Endothelial cell of umbilical vein (primary cell): Measurements from ENCODE around the gene TENM4. TPM values are rescaled to one million over a fixed set of nuclear protein-coding genes. Genes with fewer than 3 reads are reported as not detected.

Experiments
- BruUV-seq: library from RNA; stranded (reverse); fragments of 400-500 nt; replicated peaks from 2 replicates; lab custom pipeline; 2021; lab: Mats Ljungman, UMichigan
- CTCF ChIA-PET: fragments of 300-600, 350-600 bp; sonication (Branson Sonifier 250); formaldehyde crosslinking; loops from one replicate; lab custom pipeline; 2021; ENCODE audit warnings: antibody characterized with exemption, inconsistent platforms; lab: Charles Lee
- POLR2A ChIA-PET: fragments of 300-600, 350-600 bp; sonication (Branson Sonifier 250); formaldehyde crosslinking; loops from one replicate; lab custom pipeline; 2021; ENCODE audit warnings: antibody characterized with exemption, inconsistent platforms; lab: Charles Lee
- DNase-seq: peaks from one replicate; pipeline ENCODE4 v3.0.0-alpha.2; 2011; ENCODE audit warnings: low read depth, low spot score
- FAIRE-seq: peaks from 2 replicates; lab custom pipeline; 2011; peaks lifted over from hg19 to GRCh38; lab: Jason Lieb, UNC
- H2AFZ ChIP-seq: 2 replicates; pipeline ENCODE4 v1.6.0; 2012; ENCODE audit warnings: low read depth, low read length, control low read depth, inconsistent platforms
- H3K27ac ChIP-seq: 2 replicates; pipeline ENCODE4 v1.5.1; 2011; ENCODE audit warnings: low read depth, mild to moderate bottlenecking, control low read depth, low read length, moderate library complexity; ENCODE audit not compliant: insufficient read depth
- H3K27me3 ChIP-seq, 2 experiments: 2 replicates each; pipeline versions ENCODE4 v1.6.0 to v1.6.1; 2011; ENCODE audit warnings: low read length in 2 of 2, mixed read lengths in 1 of 2; ENCODE audit not compliant: control insufficient read depth in 2 of 2, insufficient read depth in 2 of 2
- H3K36me3 ChIP-seq, 2 experiments: 2 replicates in 1 of 2; 3 replicates in 1 of 2; pipeline ENCODE4 v1.5.1; 2011; ENCODE audit warnings: low read length in 2 of 2, mild to moderate bottlenecking in 1 of 2, moderate library complexity in 1 of 2; ENCODE audit not compliant: control insufficient read depth in 2 of 2, insufficient read depth in 2 of 2; ENCODE audit errors: extremely low read depth in 1 of 2
- H3K4me1 ChIP-seq: 3 replicates; pipeline ENCODE4 v1.5.1; 2011; ENCODE audit warnings: mild to moderate bottlenecking, low read length; ENCODE audit not compliant: control insufficient read depth, insufficient read depth; ENCODE audit errors: extremely low read depth
- H3K4me2 ChIP-seq: 2 replicates; pipeline ENCODE4 v1.6.1; 2011; ENCODE audit warnings: low read length, control low read depth, mixed read lengths; ENCODE audit not compliant: insufficient read depth
- H3K4me3 ChIP-seq, 3 experiments: fragments of 200-600 bp in 1 of 3; sonication (generic), shearing (Covaris generic) in 1 of 3; replicated peaks in 1 of 3; 2 replicates each; pipeline ENCODE4 v1.5.1; 2011 to 2016; ENCODE audit warnings: control low read depth in 3 of 3, low read length in 3 of 3, mild to moderate bottlenecking in 2 of 3, inconsistent platforms in 1 of 3, low read depth in 1 of 3, moderate library complexity in 1 of 3; ENCODE audit not compliant: insufficient read depth in 1 of 3
- H3K79me2 ChIP-seq: 2 replicates; pipeline ENCODE4 v1.6.0; 2012; ENCODE audit warnings: low read length, inconsistent platforms; ENCODE audit not compliant: control insufficient read depth, insufficient read depth
- H3K9ac ChIP-seq: replicated peaks from 2 replicates; pipeline ENCODE3; 2011; ENCODE audit warnings: low read length, control low read depth; ENCODE audit not compliant: insufficient read depth; ENCODE audit errors: extremely low read depth
- H3K9me1 ChIP-seq: replicated peaks from 3 replicates; pipeline ENCODE4 v1.6.0; 2011; ENCODE audit warnings: mild to moderate bottlenecking, low read length; ENCODE audit not compliant: control insufficient read depth, insufficient read depth; ENCODE audit errors: extremely low read depth
- H3K9me3 ChIP-seq: replicated peaks from 2 replicates; pipeline ENCODE4 v1.5.1; 2012; ENCODE audit warnings: low read length, inconsistent platforms; ENCODE audit not compliant: control insufficient read depth, insufficient read depth
- H4K20me1 ChIP-seq: replicated peaks from 2 replicates; pipeline ENCODE3; 2011; ENCODE audit warnings: mild to moderate bottlenecking, low read length; ENCODE audit not compliant: control insufficient read depth, insufficient read depth; ENCODE audit errors: extremely low read depth
- EZH2 ChIP-seq: IDR thresholded peaks from 2 replicates; pipeline ENCODE4 v1.6.1; 2012; ENCODE audit warnings: borderline replicate concordance, low read depth, mild to moderate bottlenecking, moderate library complexity, low read length, inconsistent platforms; ENCODE audit not compliant: severe bottlenecking
- FOS ChIP-seq: IDR thresholded peaks from 2 replicates; pipeline ENCODE4 v1.6.1; 2011; ENCODE audit warnings: mild to moderate bottlenecking, low read length, moderate library complexity, borderline replicate concordance; ENCODE audit not compliant: insufficient read depth
- GATA2 ChIP-seq: IDR thresholded peaks from 2 replicates; pipeline ENCODE4 v1.7.0; 2011; ENCODE audit warnings: low read depth, mild to moderate bottlenecking, moderate library complexity, mixed read lengths, low read length; ENCODE audit not compliant: insufficient read length, insufficient read depth
- JUN ChIP-seq: IDR thresholded peaks from 2 replicates; pipeline ENCODE4 v1.6.1; 2011; ENCODE audit warnings: borderline replicate concordance, low read depth; ENCODE audit not compliant: insufficient read length, insufficient read depth
- MYC ChIP-seq: IDR thresholded peaks from one replicate; pipeline ENCODE4 v1.6.1; 2011; ENCODE audit warnings: mild to moderate bottlenecking, low read depth, low read length
- POLR2A ChIP-seq: IDR thresholded peaks from 2 replicates; pipeline ENCODE4 v1.6.1; 2012; ENCODE audit warnings: low read depth, mild to moderate bottlenecking, control low read depth, low read length
- POLR2AphosphoS5 ChIP-seq: IDR thresholded peaks from 2 replicates; pipeline ENCODE4 v1.6.1; 2012; ENCODE audit warnings: low read depth, mild to moderate bottlenecking, control low read depth, low read length, moderate library complexity; ENCODE audit not compliant: insufficient read depth
- dilution Hi-C: fragments of 300-500 bp; cut with MboI; formaldehyde crosslinking; loops from one replicate; pipeline ENCODE4 v1.15.0; 2019; ENCODE audit warnings: low sequenced_read_pairs; ENCODE audit not compliant: extremely low pct_ligation_motif_present
- intact Hi-C: fragments of 100-400 bp; cut with micrococcal nuclease; formaldehyde crosslinking; loops from one replicate; pipeline ENCODE4 v1.10.0; 2022
- polyA plus RNA-seq, 4 experiments: library from polyadenylated mRNA; depleted of rRNA in 3 of 4; stranded (reverse) in 3 of 4; unstranded in 1 of 4; fragments of >200 nt; gene quantifications; 2 replicates each; pipeline versions ENCODE4 v1.2.1 to v1.2.3, GENCODE V29; 2011 to 2012; ENCODE audit warnings: missing spikeins in 1 of 4
- total RNA-seq: library from RNA; stranded (reverse); gene quantifications from 2 replicates; pipeline ENCODE4 v1.2.3, GENCODE V29; 2021
- TF ChIP-seq, protein P1 (sequence below), 2 donors: IDR thresholded peaks; 1 replicate in 1 of 2; 2 replicates in 1 of 2; pipeline ENCODE4 v1.5.1; 2011; ENCODE audit warnings: low read length in 2 of 2, mild to moderate bottlenecking in 2 of 2, moderate library complexity in 2 of 2, control low read depth in 1 of 2, inconsistent platforms in 1 of 2, low read depth in 1 of 2; ENCODE audit not compliant: insufficient read depth in 1 of 2; ENCODE audit errors: extremely low read depth in 1 of 2
- TF ChIP-seq, protein P2 (sequence below): IDR thresholded peaks from 2 replicates; pipeline ENCODE4 v1.6.1; 2011; ENCODE audit not compliant: insufficient read depth, insufficient read length

TENM4 gene
- total and polyA plus RNA-seq, 2 donors (not counting 3 experiments of a cell fraction or from before 2014, with no cell fraction given), result 0.06 to 0.27 TPM

DNA sequence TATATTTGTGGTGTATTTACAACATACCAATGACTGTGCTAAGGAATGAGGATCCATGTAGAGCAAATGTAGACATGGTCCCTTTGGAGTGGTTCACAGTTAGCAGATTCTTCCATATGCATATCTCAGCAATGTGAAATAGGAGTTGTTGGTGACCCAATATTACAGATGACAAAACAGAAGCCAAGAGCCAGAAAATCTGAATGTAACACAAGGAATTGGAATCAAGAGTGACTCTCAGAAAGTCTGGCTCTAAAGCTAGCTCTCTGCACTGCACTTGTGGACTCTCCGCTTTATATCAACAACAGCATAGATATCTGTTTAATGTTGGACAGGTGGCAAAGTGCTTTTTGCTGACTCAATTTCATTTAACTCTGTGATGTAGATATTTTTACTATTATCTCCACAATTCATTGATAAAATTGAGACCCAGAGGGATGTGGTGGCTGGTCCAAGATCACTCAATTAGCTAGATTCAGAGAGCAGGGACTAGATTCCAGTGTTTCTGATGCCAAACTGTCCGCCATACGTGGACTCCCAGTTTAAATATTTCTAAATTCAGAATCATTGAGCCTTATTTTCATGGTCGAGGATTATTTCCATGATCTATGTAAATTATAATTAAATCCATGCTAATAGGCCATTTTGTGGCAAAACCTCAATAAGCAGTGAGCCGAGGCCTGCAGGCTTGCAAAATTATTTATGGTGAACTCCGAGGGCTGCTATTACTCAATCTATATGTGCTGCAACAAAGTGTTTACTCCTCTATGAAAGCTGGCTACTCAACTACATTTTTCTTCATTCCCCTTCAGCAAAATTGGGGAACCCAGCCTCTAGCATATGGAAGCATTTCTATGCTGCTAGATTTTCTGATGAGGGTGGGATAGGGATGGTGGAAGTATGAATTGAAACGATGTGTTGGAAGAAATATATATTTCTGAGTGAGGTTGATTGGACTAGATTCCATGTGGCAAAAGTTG lies 21.1 kb upstream of the TENM4 start:
- ChIA-PET POLR2A (no interaction called here), CTCF (no interaction called here)
- TF ChIP-seq, protein P1, sequence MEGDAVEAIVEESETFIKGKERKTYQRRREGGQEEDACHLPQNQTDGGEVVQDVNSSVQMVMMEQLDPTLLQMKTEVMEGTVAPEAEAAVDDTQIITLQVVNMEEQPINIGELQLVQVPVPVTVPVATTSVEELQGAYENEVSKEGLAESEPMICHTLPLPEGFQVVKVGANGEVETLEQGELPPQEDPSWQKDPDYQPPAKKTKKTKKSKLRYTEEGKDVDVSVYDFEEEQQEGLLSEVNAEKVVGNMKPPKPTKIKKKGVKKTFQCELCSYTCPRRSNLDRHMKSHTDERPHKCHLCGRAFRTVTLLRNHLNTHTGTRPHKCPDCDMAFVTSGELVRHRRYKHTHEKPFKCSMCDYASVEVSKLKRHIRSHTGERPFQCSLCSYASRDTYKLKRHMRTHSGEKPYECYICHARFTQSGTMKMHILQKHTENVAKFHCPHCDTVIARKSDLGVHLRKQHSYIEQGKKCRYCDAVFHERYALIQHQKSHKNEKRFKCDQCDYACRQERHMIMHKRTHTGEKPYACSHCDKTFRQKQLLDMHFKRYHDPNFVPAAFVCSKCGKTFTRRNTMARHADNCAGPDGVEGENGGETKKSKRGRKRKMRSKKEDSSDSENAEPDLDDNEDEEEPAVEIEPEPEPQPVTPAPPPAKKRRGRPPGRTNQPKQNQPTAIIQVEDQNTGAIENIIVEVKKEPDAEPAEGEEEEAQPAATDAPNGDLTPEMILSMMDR (IDR thresholded peaks at IDR 0.05; ENCODE audit: extremely low read depth in 1 of 2, insufficient read depth in 1 of 2, low read depth in 1 of 2, low read length in 2 of 2), result no peak
- no peak for TF ChIP-seq MYC
- no peak for TF ChIP-seq EZH2
- TF ChIP-seq FOS, result no peak
- no peak for TF ChIP-seq GATA2
- TF ChIP-seq POLR2A, result no peak
- TF ChIP-seq, protein P2, sequence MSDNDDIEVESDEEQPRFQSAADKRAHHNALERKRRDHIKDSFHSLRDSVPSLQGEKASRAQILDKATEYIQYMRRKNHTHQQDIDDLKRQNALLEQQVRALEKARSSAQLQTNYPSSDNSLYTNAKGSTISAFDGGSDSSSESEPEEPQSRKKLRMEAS, result no peak
- no peak for TF ChIP-seq JUN
- TF ChIP-seq POLR2AphosphoS5, result no peak
- FAIRE-seq (no peak), DNase-seq (no peak)
- H3K4me3 ChIP-seq, result no peak overlapping the region
- intact Hi-C loops (no loop called here), dilution Hi-C loops (no loop called here)
- H3K27ac ChIP-seq, result no peak overlapping the region
- H3K27me3 ChIP-seq, result no peaks in the 10 kb centered on the region
- no peaks in the 10 kb centered on the region for H3K9me1 ChIP-seq
- H3K9ac ChIP-seq, result no peak overlapping the region
- no peaks in the 10 kb centered on the region for H3K36me3 ChIP-seq
- no peaks in the 10 kb centered on the region for H3K4me1 ChIP-seq
- no peak overlapping the region for H2AFZ ChIP-seq
- H3K9me3 ChIP-seq, result no peaks in the 10 kb centered on the region
- BruUV-seq, result no TSS peak
- no peaks in the 10 kb centered on the region for H3K79me2 ChIP-seq
- H3K4me2 ChIP-seq, result no peak overlapping the region
- H4K20me1 ChIP-seq, result no peaks in the 10 kb centered on the region
